ENCODE measurements around the gene NIPBL.
"Not testable (repeated sequence)": the region's sequence is repeated elsewhere in the genome, so short reads cannot be mapped to it uniquely, and the experiment has no call there.

NIPBL gene

GRCh38 chr5:36876299-36876964, at the start of gene NIPBL:
Gene NIPBL (plus strand): TSS chr5:36876769. CDS start chr5:36953697, 76,928 bp downstream.
- peak; percentile 81 for DNase-seq (ENCODE audit: low read depth)

DNA sequence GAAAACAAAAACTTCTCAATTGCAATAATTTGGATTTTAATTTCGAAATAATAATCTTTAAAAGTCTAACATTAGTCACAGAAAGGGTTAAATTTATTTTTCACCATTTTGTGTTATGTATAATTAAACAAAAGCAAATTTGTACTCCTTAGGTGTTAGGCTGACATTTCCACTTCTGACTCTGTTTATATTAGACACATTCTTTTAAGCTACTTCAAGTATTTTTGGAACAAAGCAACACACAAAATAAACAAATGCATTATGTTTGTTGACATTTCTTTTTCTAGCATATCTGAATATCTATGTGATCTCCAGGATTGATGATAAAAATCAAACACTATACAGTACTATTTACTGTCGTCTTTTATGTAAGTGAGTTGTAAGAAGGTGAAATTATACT, 44.3 kb upstream of the NIPBL start:
- no peak for DNase-seq (ENCODE audit: low read depth)

GRCh38 chr5:36836831-36837230, 39.7 kb upstream of the NIPBL start:
- DNase-seq (ENCODE audit: low read depth) = no peak

GRCh38 chr5:36839489-36840476, 36.8 kb upstream of the NIPBL start:
- DNase-seq (ENCODE audit: low read depth) = no peak

DNA sequence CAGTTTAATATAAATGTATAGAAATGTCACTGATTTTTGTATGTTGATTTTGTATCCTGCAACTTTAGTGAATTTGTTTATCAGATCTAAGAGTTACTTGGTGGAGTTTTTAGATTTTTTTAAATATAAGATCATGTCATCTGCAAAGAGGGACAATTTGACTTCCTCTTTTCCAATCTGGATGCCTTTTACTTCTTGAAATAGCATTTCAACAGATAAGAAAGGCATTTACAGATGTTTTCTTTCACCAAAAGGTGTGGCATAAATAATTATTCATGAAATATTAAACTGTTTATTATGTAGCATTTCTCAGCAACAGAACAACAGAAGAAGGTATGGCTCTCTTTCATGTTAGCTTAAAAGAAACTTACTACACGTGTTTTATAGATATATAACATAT, 34.9 kb upstream of the NIPBL start:
- DNase-seq (ENCODE audit: low read depth) = no peak

- DNase-seq (ENCODE audit: low read depth) = no peak
Measured at GRCh38 chr5:36842087-36842486, 34.5 kb upstream of the NIPBL start.

DNA sequence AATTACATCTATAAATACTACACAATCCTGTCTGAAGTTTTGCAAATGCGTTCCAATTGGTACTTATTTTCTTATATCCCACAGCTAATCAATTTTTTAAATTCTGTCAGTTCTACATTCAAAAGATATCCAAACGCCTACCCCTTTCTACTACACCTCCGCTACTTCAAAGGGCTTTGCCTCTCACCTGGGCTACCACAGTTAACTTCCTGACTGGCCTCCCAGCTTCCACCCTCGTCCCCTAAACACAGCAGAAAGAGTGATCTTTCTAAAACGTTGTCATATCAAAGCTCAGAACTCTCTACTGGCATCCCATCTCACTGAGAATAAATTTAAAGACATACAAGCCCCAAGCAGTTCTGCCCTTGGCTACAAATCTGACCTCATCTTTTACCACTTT, 32.3 kb upstream of the NIPBL start:
- no peak for DNase-seq (ENCODE audit: low read depth)

DNA sequence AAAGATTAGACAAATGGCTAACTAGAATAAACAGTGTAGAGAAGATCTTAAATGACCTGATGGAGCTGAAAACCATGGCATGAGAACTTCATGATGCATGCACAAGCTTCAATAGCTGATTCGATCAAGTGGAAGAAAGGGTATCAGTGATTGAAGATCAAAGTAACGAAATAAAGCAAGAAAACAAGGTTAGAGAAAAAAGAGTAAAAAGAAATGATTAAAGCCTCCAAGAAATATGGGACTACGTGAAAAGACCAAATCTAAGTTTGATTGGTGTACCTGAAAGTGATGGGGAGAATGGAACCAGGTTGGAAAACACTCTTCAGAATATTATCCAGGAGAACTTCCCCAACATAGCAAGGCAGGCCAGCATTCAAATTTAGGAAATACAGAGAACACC, 28.0 kb upstream of the NIPBL start:
- DNase-seq (ENCODE audit: low read depth) = not testable (repeated sequence)

DNA sequence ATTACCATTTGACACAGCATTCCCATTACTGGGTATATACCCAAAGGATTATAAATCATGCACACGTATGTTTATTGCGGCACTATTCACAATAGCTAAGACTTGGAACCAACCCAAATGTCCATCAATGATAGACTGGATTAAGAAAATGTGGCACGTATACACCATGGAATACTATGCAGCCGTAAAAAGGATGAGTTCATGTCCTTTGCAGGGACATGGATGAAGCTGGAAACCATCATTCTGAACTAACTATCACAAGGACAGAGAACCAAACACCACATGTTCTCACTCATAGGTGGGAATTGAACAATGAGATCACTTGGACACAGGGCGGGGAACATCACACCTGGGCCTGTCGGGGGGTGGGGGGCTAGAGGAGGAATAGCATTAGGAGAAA, 23.7 kb upstream of the NIPBL start:
- not testable (repeated sequence) for DNase-seq (ENCODE audit: low read depth)

- no peak for DNase-seq (ENCODE audit: low read depth)
Measured at GRCh38 chr5:36854402-36855140, 22.0 kb upstream of the NIPBL start.

DNA sequence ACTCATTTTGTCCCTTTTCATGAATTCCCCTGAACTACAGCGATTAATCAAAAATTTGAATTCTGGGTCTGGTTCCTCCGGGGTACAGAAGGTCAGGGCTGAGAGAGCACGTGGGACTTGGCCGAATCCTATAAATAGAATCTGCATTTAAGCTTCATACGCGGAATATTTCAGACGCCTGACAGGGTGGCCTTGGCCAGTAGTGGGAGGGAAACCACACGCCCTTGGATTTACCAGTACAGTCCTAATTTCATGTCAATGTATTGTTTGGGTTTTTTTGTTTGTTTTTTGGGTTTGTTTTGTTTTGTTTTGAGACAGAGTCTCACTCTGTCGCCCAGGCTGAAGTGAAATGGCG, 21.5 kb upstream of the NIPBL start:
- DNase-seq (ENCODE audit: low read depth) = no peak

DNA sequence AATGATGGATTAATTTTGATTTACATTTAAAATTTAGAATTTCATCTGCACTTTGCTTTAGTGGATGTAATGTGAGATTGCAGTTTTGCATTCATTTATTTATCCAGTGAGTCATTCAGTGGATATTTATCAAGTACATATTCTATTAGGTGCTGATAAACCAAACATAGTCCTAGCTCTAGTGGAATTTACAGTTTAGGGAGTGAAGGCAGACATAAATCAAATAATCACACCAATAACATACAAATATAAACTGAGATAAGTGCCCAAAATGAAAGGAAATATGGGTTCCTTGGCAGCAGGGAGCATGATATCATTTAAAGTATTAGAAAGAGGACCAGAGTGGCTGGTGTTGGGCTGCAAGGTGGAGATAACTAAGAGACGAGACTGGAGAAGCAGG, 14.7 kb upstream of the NIPBL start:
- no peak for DNase-seq (ENCODE audit: low read depth)

GRCh38 chr5:36870399-36871040, 6.0 kb upstream of the NIPBL start:
- DNase-seq (ENCODE audit: low read depth) = no peak

DNA sequence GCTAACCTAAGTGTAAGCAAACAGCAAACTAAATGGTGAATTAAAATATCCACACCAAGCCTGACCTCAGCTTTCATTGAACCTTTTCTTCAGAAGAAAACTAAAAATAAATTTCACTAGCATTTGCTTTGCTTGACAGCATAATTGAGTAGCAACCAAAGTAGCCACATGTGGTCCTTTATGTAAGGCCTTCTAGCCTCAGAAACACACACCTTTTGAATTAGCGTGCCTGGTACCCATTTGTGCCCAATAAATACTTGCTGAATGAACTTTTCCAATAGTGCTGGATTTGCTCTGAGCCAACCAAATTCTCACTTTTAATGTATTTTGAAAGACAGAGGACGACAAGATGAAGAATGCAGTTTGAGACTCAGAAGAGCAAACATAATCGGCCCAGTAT, 2.1 kb upstream of the NIPBL start:
- no peak for DNase-seq (ENCODE audit: low read depth)

GRCh38 chr5:36875051-36875789, 1.3 kb upstream of the NIPBL start:
- peak; percentile 33 for DNase-seq (ENCODE audit: low read depth)

DNA sequence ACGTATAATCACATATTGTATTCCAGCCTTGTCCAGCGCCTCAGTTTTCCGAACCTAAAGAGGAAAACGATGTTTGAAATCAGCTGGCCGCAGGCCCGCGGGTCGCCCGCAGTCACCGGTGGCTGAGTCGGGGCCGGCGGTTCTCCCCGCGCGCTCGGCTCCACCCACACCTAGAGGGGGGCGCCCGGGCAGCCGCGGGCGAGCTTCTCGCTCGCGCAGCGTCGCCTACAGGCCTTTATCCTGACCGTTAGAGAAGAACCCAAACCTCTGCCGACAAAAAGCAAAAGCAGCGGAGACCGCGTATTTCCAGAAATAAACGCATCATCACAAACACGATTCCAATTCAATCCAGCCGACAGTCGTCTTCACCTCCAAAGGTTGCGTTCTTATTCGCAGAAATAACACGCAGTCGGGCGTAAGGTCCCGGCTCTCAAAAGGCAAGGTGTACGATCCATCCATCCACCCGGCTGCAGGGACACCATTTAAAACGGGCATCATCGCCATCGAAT, 725 bp upstream of the NIPBL start:
- DNase-seq (ENCODE audit: low read depth) = peak; percentile 62

DNA sequence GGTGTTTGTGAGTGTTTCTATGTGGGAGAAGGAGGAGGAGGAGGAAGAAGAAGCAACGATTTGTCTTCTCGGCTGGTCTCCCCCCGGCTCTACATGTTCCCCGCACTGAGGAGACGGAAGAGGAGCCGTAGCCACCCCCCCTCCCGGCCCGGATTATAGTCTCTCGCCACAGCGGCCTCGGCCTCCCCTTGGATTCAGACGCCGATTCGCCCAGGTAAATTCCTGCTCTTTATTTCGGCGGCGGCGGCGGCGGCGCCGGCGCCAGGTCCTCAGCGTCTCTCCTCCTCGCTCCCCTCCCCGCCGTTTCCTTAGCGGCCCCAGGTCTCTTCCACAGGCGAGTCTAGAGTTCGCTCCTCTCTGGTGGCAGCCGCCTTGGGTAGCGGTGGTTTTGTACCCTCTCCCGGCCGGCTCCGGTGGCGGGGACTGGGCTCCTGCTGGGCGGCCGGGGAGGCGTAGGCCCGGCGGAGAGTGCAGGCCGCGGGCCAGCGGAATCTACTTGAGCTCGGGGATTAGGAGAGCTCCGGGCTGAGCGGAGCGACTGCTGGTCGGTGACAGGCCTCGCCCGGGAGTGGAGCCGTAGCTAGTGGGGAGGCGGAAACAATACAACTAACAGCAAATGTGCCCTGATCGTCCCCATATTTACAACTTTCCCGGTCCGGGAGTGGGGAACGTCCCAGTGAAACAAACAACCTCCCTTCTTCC, 547 bp downstream of the NIPBL start:
- DNase-seq (ENCODE audit: low read depth) = peak; percentile 37

DNA sequence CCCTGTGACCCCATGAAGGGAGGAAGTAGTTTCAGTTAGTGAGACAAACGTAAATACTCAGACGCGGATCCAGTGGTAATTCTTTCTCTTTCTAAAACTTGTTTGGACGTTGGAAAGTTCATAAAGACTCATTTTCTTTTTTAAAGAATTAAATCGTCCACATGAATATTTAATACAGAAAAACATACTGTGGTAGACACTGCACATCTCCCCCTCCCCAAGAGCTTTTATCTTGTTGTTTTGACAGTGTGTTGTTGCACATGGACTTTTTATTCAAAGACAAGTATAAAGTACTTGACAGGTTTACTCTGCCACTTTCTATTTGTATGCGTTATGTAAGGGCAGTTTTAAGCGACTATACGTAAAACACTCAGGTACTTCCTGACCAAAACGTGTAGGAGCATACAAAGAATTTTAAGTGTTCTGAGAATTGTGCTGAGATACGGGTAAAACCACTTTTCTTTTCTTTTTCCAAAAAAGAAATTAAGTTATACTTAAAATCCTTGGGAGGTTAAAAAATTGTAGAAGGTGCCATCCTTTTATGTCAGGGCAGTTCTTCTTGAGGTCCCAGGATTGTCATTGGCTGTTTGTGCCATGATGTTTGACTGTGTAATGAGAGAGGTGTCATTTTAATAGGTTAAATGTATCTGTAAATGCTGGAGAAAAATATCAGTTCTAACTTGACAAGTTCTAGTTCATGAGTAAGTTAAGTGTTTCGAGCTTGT, 1.3 kb downstream of the NIPBL start:
- DNase-seq (ENCODE audit: low read depth) = no peak

DNA sequence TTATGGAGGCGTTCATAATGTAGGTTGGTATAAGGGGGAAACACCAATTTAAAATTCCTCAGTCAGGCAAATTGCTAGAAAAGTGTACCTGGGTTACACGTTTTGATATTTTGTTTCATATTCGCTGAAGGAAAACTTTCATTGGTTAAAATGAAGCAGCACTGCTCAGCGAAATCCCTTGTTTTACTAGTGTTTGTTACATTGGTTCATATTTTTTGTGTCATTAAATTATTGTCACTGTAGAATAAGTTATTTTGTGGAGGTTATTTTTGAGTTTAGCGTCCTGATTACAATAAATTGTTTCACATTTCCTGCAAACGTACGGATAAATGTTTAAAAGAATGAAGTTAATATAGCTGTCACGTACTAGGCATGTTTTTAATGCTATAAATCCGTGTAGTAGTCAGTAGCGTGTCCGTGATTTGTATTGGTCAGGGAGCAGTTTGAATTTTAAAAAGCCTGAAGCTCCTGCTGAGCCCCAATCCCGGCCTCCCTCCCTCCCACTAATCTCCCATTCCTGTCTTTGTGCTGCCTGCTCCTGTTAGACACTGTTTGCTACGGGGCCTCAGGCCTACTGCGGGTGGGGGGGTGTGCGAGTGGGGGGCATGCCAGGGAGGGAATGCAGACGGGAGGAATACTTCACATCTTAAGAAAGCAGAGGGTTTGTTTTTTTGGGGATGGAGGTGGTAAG, 2.0 kb downstream of the NIPBL start:
- DNase-seq (ENCODE audit: low read depth) = no peak

Measured in stimulated activated CD8-positive, alpha-beta memory T cell treated with anti-CD3 and anti-CD28 coated beads, Interleukin-4, amount 100 ng/mL, for 24 hours (primary cell).